CD14-positive monocyte (primary cell): ENCODE measurements around the gene SHB. TPM values are rescaled to one million over a fixed set of nuclear protein-coding genes. Genes with fewer than 3 reads are reported as not detected.
A peak's percentile ranks its signal among the peaks of the same experiment; 100 is the strongest.

Source experiments
- DNase-seq, 3 donors: peaks; one replicate each; pipeline ENCODE4 v3.0.0-alpha.2; 2011 to 2022
- H2AFZ ChIP-seq: 2 replicates; pipeline ENCODE4 v1.6.0; 2012; ENCODE audit warnings: mild to moderate bottlenecking, low read depth, low read length, inconsistent platforms; ENCODE audit not compliant: insufficient read depth, poor library complexity, severe bottlenecking
- H3K27ac ChIP-seq, 2 donors: 1 replicate in 1 of 2; 2 replicates in 1 of 2; pipeline ENCODE4 v1.5.1; 2012 to 2013; ENCODE audit warnings: low read length in 2 of 2, control low read depth in 1 of 2, inconsistent platforms in 1 of 2, low read depth in 1 of 2, mild to moderate bottlenecking in 1 of 2
- H3K27me3 ChIP-seq, 2 donors: one replicate each; pipeline versions ENCODE4 v1.6.0 to v1.6.1; 2011 to 2013; ENCODE audit warnings: low read length in 2 of 2; ENCODE audit not compliant: control insufficient read depth in 2 of 2, insufficient read depth in 2 of 2
- H3K36me3 ChIP-seq, 2 donors: replicated peaks in 1 of 2; 1 replicate in 1 of 2; 2 replicates in 1 of 2; pipeline versions ENCODE4 v1.5.1 to v1.6.1; 2012 to 2013; ENCODE audit warnings: low read length in 2 of 2, control low read depth in 1 of 2, inconsistent platforms in 1 of 2, mild to moderate bottlenecking in 1 of 2; ENCODE audit not compliant: insufficient read depth in 2 of 2, control insufficient read depth in 1 of 2
- H3K4me1 ChIP-seq, 2 donors: 1 replicate in 1 of 2; 2 replicates in 1 of 2; pipeline versions ENCODE4 v1.5.1 to v1.6.1; 2012 to 2013; ENCODE audit warnings: low read length in 2 of 2, control low read depth in 1 of 2, inconsistent platforms in 1 of 2, mild to moderate bottlenecking in 1 of 2, moderate library complexity in 1 of 2; ENCODE audit not compliant: insufficient read depth in 2 of 2, control insufficient read depth in 1 of 2
- H3K4me2 ChIP-seq: replicated peaks from 2 replicates; pipeline ENCODE3; 2012; ENCODE audit warnings: low read length, moderate library complexity, mild to moderate bottlenecking; ENCODE audit not compliant: poor library complexity, severe bottlenecking; ENCODE audit errors: extremely low read depth
- H3K4me3 ChIP-seq, 3 experiments: fragments of 200-600 bp in 1 of 3; sonication (generic) in 1 of 3; replicated peaks in 1 of 3; 1 replicate in 2 of 3; 2 replicates in 1 of 3; pipeline ENCODE4 v1.5.1; 2011 to 2013; ENCODE audit warnings: low read length in 3 of 3, mild to moderate bottlenecking in 3 of 3, control low read depth in 2 of 3, low read depth in 2 of 3, inconsistent platforms in 1 of 3, moderate library complexity in 1 of 3
- H3K79me2 ChIP-seq: 2 replicates; pipeline ENCODE4 v1.6.0; 2012; ENCODE audit warnings: mild to moderate bottlenecking, control low read depth, inconsistent platforms, low read length, moderate library complexity; ENCODE audit not compliant: insufficient read depth
- H3K9ac ChIP-seq: 2 replicates; pipeline ENCODE4 v1.6.0; 2017; ENCODE audit warnings: low read length, mild to moderate bottlenecking; ENCODE audit not compliant: insufficient read depth, poor library complexity, severe bottlenecking
- H3K9me3 ChIP-seq, 2 donors: replicated peaks in 1 of 2; 1 replicate in 1 of 2; 2 replicates in 1 of 2; pipeline versions ENCODE4 v1.5.1 to v1.6.1; 2012 to 2013; ENCODE audit warnings: low read length in 2 of 2, control low read depth in 1 of 2; ENCODE audit not compliant: control insufficient read depth in 1 of 2, insufficient read depth in 1 of 2
- H4K20me1 ChIP-seq: 2 replicates; pipeline ENCODE4 v1.6.0; 2012; ENCODE audit warnings: mild to moderate bottlenecking, low read length, control low read depth, moderate library complexity; ENCODE audit not compliant: insufficient read depth
- H3K27ac Mint-ChIP-seq, 7 donors: one replicate each; pipeline ENCODE4 v1.8.0; 2020; ENCODE audit warnings: mild to moderate bottlenecking in 7 of 7, mixed read lengths in 7 of 7, moderate library complexity in 6 of 7, inconsistent platforms in 2 of 7
- H3K27me3 Mint-ChIP-seq, 3 donors: one replicate each; pipeline ENCODE4 v1.8.0; 2021 to 2022; ENCODE audit warnings: low read depth in 3 of 3, mild to moderate bottlenecking in 3 of 3, mixed read lengths in 3 of 3, moderate library complexity in 3 of 3, inconsistent platforms in 1 of 3
- H3K36me3 Mint-ChIP-seq, 2 donors: one replicate each; pipeline ENCODE4 v1.8.0; 2020; ENCODE audit warnings: mixed read lengths in 2 of 2, inconsistent platforms in 1 of 2, mild to moderate bottlenecking in 1 of 2
- H3K4me1 Mint-ChIP-seq: one replicate; pipeline ENCODE4 v1.8.0; 2020; ENCODE audit warnings: mild to moderate bottlenecking, mixed read lengths
- H3K4me3 Mint-ChIP-seq, 2 donors: one replicate each; pipeline ENCODE4 v1.8.0; 2020; ENCODE audit warnings: mild to moderate bottlenecking in 2 of 2, mixed read lengths in 2 of 2, moderate library complexity in 1 of 2
- H3K9me3 Mint-ChIP-seq, 7 donors: one replicate each; pipeline ENCODE4 v1.8.0; 2020 to 2022; ENCODE audit warnings: mixed read lengths in 7 of 7, mild to moderate bottlenecking in 6 of 7, moderate library complexity in 6 of 7, inconsistent platforms in 2 of 7
- WGBS: methylation state at CpG from one replicate; pipeline ENCODE4 v1.1.5; 2013; ENCODE audit warnings: missing lambda C conversion rate; ENCODE audit not compliant: insufficient coverage; 5-methylcytosine and 5-hydroxymethylcytosine counted together
- intact Hi-C, 2 donors: fragments of 100-400 bp; cut with micrococcal nuclease; formaldehyde crosslinking; loops; one replicate each; pipeline versions ENCODE4 v1.15.0 to v1.15.1; 2023
- polyA plus RNA-seq, 3 donors: library from polyadenylated mRNA; depleted of rRNA in 1 of 3; unstranded in 2 of 3; stranded (reverse) in 1 of 3; fragments of 300-500 nt in 2 of 3; fragments of >200 nt in 1 of 3; fragmentation: Illumina TruSeq in 2 of 3; gene quantifications; 1 replicate in 2 of 3; 2 replicates in 1 of 3; pipeline ENCODE4 v1.2.3, GENCODE V29; 2012 to 2021
- TF ChIP-seq, protein P1 (sequence below): fragments of 200-600 bp; IDR thresholded peaks from one replicate; pipeline ENCODE4 v1.8.0; 2022; ENCODE audit warnings: antibody characterized with exemption, mild to moderate bottlenecking

Gene SHB
- polyA plus RNA-seq, 3 donors = 0.27 to 1.3 (median 0.31) TPM

DNA sequence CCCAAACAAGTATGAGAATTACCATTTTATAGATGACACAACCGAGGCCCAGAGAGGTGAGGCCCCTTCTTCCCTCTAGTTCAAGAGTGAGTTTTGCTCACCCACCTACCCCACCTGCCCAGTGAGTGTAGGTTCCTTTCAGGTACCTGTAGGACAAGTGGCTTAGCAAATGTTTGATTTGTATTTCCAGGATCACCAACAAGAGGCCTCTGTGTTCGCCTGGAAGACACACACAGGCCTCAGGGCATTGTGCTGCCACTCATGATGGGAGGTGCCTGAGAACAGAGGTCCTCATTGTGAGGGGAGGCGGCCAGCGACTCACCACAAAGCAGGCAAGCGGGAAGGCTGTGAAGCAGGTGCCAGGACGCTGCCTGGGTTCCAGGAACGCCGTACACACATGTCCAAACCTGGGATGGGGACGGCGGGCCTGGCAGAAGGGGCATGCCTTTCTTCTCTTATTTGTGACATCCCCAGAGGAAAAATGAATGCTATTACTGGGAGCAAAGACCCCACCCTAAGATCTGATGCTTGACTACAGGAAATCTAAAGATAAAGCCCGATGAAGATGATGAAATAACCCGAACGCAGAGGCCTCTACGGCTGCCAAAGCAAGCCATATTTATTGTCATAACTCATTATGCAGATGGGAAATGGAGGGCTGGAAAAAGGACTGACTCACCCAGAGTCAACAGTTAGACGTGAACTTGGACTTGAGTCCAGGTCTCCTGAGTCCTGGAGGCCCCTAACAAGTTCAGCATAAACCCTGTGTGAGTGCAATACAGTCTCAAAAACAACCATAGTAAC, 104.9 kb downstream of the SHB start:
- Histone ChIP-seq H2AFZ (no peak overlapping the region), H3K9ac (no peak overlapping the region), H3K4me1 (peaks cover 16 to 26% of the 10 kb centered on the region in 2 donors), H3K9me3 (no peaks in the 10 kb centered on the region), H4K20me1 (no peaks in the 10 kb centered on the region), H3K4me2 (no peak overlapping the region), H3K36me3 (no peaks in the 10 kb centered on the region), H3K27ac (no peak overlapping the region), H3K4me3 (no peak overlapping the region), H3K79me2 (no peaks in the 10 kb centered on the region), H3K27me3 (no peaks in the 10 kb centered on the region)
- Mint-ChIP-seq H3K4me3 (no peak overlapping the region), H3K4me1 (peaks cover 42% of the 10 kb centered on the region), H3K27me3 (peaks cover 0 to 5% (median 0%) of the 10 kb centered on the region in 3 donors), H3K27ac (peak overlapping the region in 3 of 7 donors; percentile 4 to 55 (median 44)), H3K36me3 (peaks cover 2% of the 10 kb centered on the region in 2 donors), H3K9me3 (peaks cover 0 to 1% (median 0%) of the 10 kb centered on the region in 7 donors)
- TF ChIP-seq, protein P1, sequence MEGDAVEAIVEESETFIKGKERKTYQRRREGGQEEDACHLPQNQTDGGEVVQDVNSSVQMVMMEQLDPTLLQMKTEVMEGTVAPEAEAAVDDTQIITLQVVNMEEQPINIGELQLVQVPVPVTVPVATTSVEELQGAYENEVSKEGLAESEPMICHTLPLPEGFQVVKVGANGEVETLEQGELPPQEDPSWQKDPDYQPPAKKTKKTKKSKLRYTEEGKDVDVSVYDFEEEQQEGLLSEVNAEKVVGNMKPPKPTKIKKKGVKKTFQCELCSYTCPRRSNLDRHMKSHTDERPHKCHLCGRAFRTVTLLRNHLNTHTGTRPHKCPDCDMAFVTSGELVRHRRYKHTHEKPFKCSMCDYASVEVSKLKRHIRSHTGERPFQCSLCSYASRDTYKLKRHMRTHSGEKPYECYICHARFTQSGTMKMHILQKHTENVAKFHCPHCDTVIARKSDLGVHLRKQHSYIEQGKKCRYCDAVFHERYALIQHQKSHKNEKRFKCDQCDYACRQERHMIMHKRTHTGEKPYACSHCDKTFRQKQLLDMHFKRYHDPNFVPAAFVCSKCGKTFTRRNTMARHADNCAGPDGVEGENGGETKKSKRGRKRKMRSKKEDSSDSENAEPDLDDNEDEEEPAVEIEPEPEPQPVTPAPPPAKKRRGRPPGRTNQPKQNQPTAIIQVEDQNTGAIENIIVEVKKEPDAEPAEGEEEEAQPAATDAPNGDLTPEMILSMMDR = no peak
- 82% methylated on average over 8 of the region's 15 CpGs for WGBS
- intact Hi-C loops = loop anchor here in 1 of 2 donors (10.0 kb wide), 1 partner anchor 101 kb away; the partner anchor contains the start of gene SHB
- peak in 2 of 3 donors; percentile 25 for DNase-seq

DNA sequence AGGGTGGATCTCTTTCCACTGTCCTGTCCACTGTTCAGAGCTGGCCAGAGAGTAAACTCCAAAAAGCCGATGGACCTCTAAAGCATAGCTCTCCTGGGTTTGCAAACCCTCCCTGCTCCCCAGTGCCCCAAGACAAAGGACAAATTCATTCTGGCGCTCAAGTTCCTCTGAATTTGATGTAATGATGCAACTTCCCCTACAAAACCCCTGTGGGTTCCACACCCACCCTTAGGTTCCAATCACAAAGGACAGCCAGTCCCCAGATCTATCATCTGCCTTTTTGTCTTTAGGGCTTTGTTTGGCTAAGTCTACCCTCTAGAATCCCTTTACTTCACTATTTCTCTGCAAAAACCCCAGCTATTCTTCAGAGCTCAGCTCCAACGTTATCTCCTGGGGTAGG, 107.7 kb downstream of the SHB start:
- Histone ChIP-seq H3K4me3 (no peak overlapping the region), H3K9me3 (no peaks in the 10 kb centered on the region), H3K36me3 (no peaks in the 10 kb centered on the region), H3K4me1 (peaks cover 14 to 22% of the 10 kb centered on the region in 2 donors), H3K9ac (no peak overlapping the region), H3K27me3 (no peaks in the 10 kb centered on the region), H4K20me1 (no peaks in the 10 kb centered on the region), H3K27ac (no peak overlapping the region), H3K4me2 (no peak overlapping the region), H2AFZ (no peak overlapping the region), H3K79me2 (no peaks in the 10 kb centered on the region)
- Mint-ChIP-seq H3K4me1 (peaks cover 26% of the 10 kb centered on the region), H3K27ac (peak overlapping the region in 3 of 7 donors; percentile 37 to 69 (median 40)), H3K36me3 (peaks cover 0 to 3% of the 10 kb centered on the region in 2 donors), H3K9me3 (no peaks in the 10 kb centered on the region), H3K27me3 (peaks cover 0 to 5% (median 1%) of the 10 kb centered on the region in 3 donors), H3K4me3 (peak overlapping the region in 1 of 2 donors; percentile 56)
- DNase-seq = peak; percentile 23 to 34 (median 32)
- 45% methylated on average over 2 of the region's 3 CpGs for WGBS
- TF ChIP-seq, protein P1 = no peak
- intact Hi-C loops = loop anchor here in 1 of 2 donors (10.0 kb wide), 1 partner anchor 103 kb away; the partner anchor contains the start of gene SHB
